ENCODE measurements around the gene TCF7L2.

GRCh38 chr10:113007821-113008220 lies 57.8 kb downstream of the TCF7L2 start:
- TF ChIP-seq CTCF (IDR thresholded peaks at IDR 0.05) (no peak), POLR2A (IDR thresholded peaks at IDR 0.05) (no peak)

Measured in stomach (tissue), 4 donors.